Mesothelial cell of epicardium (in vitro differentiated cells): Measurements from ENCODE around the gene PCSK6. TPM values are rescaled to one million over a fixed set of nuclear protein-coding genes. Genes with fewer than 3 reads are reported as not detected.

ENCODE experiments used
- DNase-seq, 2 experiments: peaks; one replicate each; pipeline ENCODE4 v3.0.0; 2021; ENCODE audit warnings: low spot score in 2 of 2; ENCODE audit not compliant: unreplicated experiment in 2 of 2
- H3K27ac Mint-ChIP-seq: 2 replicates; pipeline ENCODE4 v1.8.0; 2021; ENCODE audit warnings: mixed read lengths
- H3K27me3 Mint-ChIP-seq: 2 replicates; pipeline ENCODE4 v1.8.0; 2021; ENCODE audit warnings: low read depth, mixed read lengths
- H3K36me3 Mint-ChIP-seq: 2 replicates; pipeline ENCODE4 v1.8.0; 2021; ENCODE audit warnings: mixed read lengths
- H3K4me1 Mint-ChIP-seq: 2 replicates; pipeline ENCODE4 v1.8.0; 2021; ENCODE audit warnings: mixed read lengths
- H3K4me3 Mint-ChIP-seq: 2 replicates; pipeline ENCODE4 v1.8.0; 2021; ENCODE audit warnings: mild to moderate bottlenecking, moderate library complexity, mixed read lengths
- H3K9me3 Mint-ChIP-seq: 2 replicates; pipeline ENCODE4 v1.8.0; 2021; ENCODE audit warnings: mixed read lengths
- CTCF ChIP-seq: fragments of 200-600 bp; sonication (generic); IDR thresholded peaks from one replicate; pipeline ENCODE4 v1.5.0; 2021; ENCODE audit warnings: antibody characterized with exemption; ENCODE audit not compliant: unreplicated experiment
- total RNA-seq: library from RNA; stranded (reverse); gene quantifications from 3 replicates; pipeline ENCODE4 v1.2.1, GENCODE V29; 2021

Gene PCSK6
- total RNA-seq, 1 donor from 2014 or later, result 4.5 TPM

- H3K4me3 Mint-ChIP-seq, result no peak overlapping the region
- H3K27ac Mint-ChIP-seq, result no peak overlapping the region
- no peaks in the 10 kb centered on the region for H3K36me3 Mint-ChIP-seq
- peaks cover 37% of the 10 kb centered on the region for H3K27me3 Mint-ChIP-seq
- H3K9me3 Mint-ChIP-seq, result no peaks in the 10 kb centered on the region
- no peak for DNase-seq
- TF ChIP-seq CTCF, result no peak
- no peaks in the 10 kb centered on the region for H3K4me1 Mint-ChIP-seq
Observed at GRCh38 chr15:101480613-101481380, 8.7 kb downstream of the PCSK6 start.

GRCh38 chr15:101479851-101480612 is 9.5 kb downstream of the PCSK6 start:
- no peak overlapping the region for H3K4me3 Mint-ChIP-seq
- no peak for DNase-seq
- no peaks in the 10 kb centered on the region for H3K4me1 Mint-ChIP-seq
- H3K36me3 Mint-ChIP-seq, result no peaks in the 10 kb centered on the region
- H3K9me3 Mint-ChIP-seq, result no peaks in the 10 kb centered on the region
- TF ChIP-seq CTCF, result no peak
- peaks cover 32% of the 10 kb centered on the region for H3K27me3 Mint-ChIP-seq
- no peak overlapping the region for H3K27ac Mint-ChIP-seq

GRCh38 chr15:101479342-101479845 is 10.1 kb downstream of the PCSK6 start:
- peaks cover 32% of the 10 kb centered on the region for H3K27me3 Mint-ChIP-seq
- no peak overlapping the region for H3K27ac Mint-ChIP-seq
- DNase-seq, result no peak
- no peak overlapping the region for H3K4me3 Mint-ChIP-seq
- H3K36me3 Mint-ChIP-seq, result no peaks in the 10 kb centered on the region
- no peaks in the 10 kb centered on the region for H3K9me3 Mint-ChIP-seq
- H3K4me1 Mint-ChIP-seq, result no peaks in the 10 kb centered on the region
- TF ChIP-seq CTCF, result no peak

DNA sequence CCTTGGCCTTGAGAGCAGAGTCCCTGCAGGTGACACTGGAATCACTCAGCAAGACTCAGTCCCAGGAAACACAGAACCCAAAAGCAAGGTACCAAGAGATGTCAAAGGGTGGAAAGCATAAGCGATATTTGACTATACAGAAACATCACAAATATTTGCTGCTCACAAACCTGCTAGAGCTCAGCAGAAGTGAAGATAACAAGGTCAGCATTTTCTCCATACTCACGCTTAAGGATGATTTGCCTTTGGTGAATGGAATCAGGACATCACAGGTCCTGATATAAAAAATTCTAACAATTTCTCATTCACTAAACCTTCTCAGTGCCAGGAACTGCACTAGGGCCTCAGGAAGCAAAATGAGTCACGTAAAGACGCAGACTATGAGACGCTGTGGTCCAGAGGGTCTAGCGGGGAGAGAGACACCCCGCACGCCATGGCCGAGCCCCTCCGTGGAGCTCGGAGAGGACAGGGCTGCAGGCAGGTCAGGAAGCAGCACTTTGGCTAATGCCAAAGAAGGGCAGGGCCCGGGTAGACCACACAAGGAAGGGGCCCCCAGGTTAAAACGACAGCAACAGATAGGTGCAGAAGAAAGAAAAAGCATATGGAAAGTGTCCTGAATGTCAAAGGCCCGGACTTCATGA is 10.7 kb downstream of the PCSK6 start:
- no peaks in the 10 kb centered on the region for H3K36me3 Mint-ChIP-seq
- H3K27ac Mint-ChIP-seq, result no peak overlapping the region
- no peaks in the 10 kb centered on the region for H3K4me1 Mint-ChIP-seq
- no peak overlapping the region for H3K4me3 Mint-ChIP-seq
- DNase-seq, result no peak
- TF ChIP-seq CTCF, result no peak
- no peaks in the 10 kb centered on the region for H3K9me3 Mint-ChIP-seq
- H3K27me3 Mint-ChIP-seq, result peaks cover 28% of the 10 kb centered on the region

- no peak for TF ChIP-seq CTCF
- no peak for DNase-seq
- Mint-ChIP-seq H3K4me1 (no peaks in the 10 kb centered on the region), H3K4me3 (no peak overlapping the region), H3K27ac (no peak overlapping the region), H3K36me3 (no peaks in the 10 kb centered on the region), H3K9me3 (no peaks in the 10 kb centered on the region), H3K27me3 (peaks cover 24% of the 10 kb centered on the region)
Observed at GRCh38 chr15:101477851-101478362, 11.6 kb downstream of the PCSK6 start.
